ENCODE data around the gene NELFA.

DNA sequence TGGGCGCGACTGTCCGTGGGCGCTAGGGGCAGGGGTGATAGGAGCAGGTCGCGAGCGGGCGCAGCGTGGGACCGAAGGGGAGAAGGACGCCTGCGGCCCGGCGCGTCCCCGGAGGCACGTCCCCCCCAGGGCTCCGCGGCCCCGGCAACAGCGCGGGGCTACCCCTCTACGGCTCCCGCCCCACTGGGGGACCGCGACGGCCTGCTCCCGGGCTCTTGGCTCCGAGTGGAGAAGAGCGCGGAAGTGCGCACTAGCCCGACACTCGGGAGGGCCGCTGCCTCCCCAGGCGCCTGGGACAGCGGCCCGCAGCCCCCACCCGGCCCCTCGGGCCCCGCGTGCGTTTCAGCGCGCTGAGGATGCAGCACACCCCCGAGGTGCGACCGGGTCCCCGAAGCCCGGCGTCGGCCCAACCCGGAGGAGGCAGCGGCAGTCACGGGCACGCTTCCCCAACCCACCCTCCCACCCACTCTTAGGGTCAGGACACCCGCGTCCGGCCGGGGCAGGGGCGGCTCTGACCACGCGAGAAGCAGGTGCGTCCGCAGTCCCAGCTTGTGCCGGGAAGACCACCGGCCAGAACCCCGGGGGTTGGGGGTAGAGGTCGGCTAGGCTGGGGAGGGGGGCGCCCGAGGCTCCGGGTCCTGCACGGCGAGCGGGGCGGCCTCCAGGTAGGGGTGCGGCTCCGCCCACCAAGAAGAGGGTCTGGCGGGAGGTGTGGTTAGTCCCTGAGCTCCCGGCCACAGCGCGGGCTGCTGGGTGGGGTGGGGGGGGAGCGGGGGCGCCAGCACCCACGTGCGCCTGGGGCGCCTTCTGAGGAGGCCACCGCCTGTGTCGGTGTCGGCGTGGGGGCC, 31.8 kb upstream of the NELFA start:
- TF ChIP-seq, protein P1, sequence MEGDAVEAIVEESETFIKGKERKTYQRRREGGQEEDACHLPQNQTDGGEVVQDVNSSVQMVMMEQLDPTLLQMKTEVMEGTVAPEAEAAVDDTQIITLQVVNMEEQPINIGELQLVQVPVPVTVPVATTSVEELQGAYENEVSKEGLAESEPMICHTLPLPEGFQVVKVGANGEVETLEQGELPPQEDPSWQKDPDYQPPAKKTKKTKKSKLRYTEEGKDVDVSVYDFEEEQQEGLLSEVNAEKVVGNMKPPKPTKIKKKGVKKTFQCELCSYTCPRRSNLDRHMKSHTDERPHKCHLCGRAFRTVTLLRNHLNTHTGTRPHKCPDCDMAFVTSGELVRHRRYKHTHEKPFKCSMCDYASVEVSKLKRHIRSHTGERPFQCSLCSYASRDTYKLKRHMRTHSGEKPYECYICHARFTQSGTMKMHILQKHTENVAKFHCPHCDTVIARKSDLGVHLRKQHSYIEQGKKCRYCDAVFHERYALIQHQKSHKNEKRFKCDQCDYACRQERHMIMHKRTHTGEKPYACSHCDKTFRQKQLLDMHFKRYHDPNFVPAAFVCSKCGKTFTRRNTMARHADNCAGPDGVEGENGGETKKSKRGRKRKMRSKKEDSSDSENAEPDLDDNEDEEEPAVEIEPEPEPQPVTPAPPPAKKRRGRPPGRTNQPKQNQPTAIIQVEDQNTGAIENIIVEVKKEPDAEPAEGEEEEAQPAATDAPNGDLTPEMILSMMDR (conservative IDR thresholded peaks at IDR 0.05; ENCODE audit: low read depth, low read length) = no peak
- no peak for TF ChIP-seq EZH2 (IDR thresholded peaks at IDR 0.05; ENCODE audit: borderline replicate concordance, low read depth, low read length, poor library complexity, severe bottlenecking)
